Nephron (organoid): ENCODE measurements around the gene RASA3.

Experiments
- H3K27ac Mint-ChIP-seq, 3 experiments: 2 replicates each; pipeline ENCODE4 v1.8.0; 2020; ENCODE audit warnings: mixed read lengths in 3 of 3, mild to moderate bottlenecking in 2 of 3, moderate library complexity in 1 of 3
- H3K27me3 Mint-ChIP-seq: 2 replicates; pipeline ENCODE4 v1.8.0; 2021; ENCODE audit warnings: low read depth, mild to moderate bottlenecking, moderate library complexity, mixed read lengths
- H3K36me3 Mint-ChIP-seq: 2 replicates; pipeline ENCODE4 v1.8.0; 2020; ENCODE audit warnings: low read depth, mixed read lengths
- H3K4me1 Mint-ChIP-seq: 2 replicates; pipeline ENCODE4 v1.8.0; 2020; ENCODE audit warnings: mixed read lengths
- H3K4me3 Mint-ChIP-seq, 3 experiments: 2 replicates each; pipeline ENCODE4 v1.8.0; 2020; ENCODE audit warnings: mild to moderate bottlenecking in 3 of 3, mixed read lengths in 3 of 3, moderate library complexity in 2 of 3
- H3K9me3 Mint-ChIP-seq: 2 replicates; pipeline ENCODE4 v1.8.0; 2020; ENCODE audit warnings: mixed read lengths
- CTCF ChIP-seq, 3 experiments: fragments of 200-600 bp; sonication (generic); IDR thresholded peaks; one replicate each; pipeline ENCODE4 v1.5.0; 2021; ENCODE audit warnings: antibody characterized with exemption in 3 of 3; ENCODE audit not compliant: unreplicated experiment in 3 of 3

The RASA3 gene

GRCh38 chr13:114065141-114065925, 67.1 kb downstream of the RASA3 start:
- Mint-ChIP-seq H3K36me3 (no peaks in the 10 kb centered on the region), H3K27me3 (peaks cover 7% of the 10 kb centered on the region), H3K4me1 (peaks cover 44% of the 10 kb centered on the region), H3K9me3 (no peaks in the 10 kb centered on the region), H3K4me3 (peak overlapping the region; percentile 59 to 70 (median 67)), H3K27ac (peak overlapping the region; percentile 94 to 98 (median 95))
- no peak for TF ChIP-seq CTCF (IDR thresholded peaks at IDR 0.05; ENCODE audit: unreplicated experiment in 3 of 3)

- Mint-ChIP-seq H3K4me1 (peaks cover 44% of the 10 kb centered on the region), H3K27ac (peak overlapping the region; percentile 94 to 98 (median 95))
These were observed 67.8 kb downstream of the RASA3 start for GRCh38 chr13:114064450-114065140.

GRCh38 chr13:114063545-114064449, 68.6 kb downstream of the RASA3 start:
- peak overlapping the region; percentile 94 to 98 (median 95) for H3K27ac Mint-ChIP-seq
- H3K36me3 Mint-ChIP-seq = peaks cover 3% of the 10 kb centered on the region
- H3K4me1 Mint-ChIP-seq = peaks cover 41% of the 10 kb centered on the region
- TF ChIP-seq CTCF (IDR thresholded peaks at IDR 0.05; ENCODE audit: unreplicated experiment in 3 of 3) = no peak
- H3K4me3 Mint-ChIP-seq = peak overlapping the region; percentile 59 to 70 (median 67)
- H3K9me3 Mint-ChIP-seq = no peaks in the 10 kb centered on the region
- H3K27me3 Mint-ChIP-seq = peaks cover 11% of the 10 kb centered on the region

More at GRCh38 chr13:114064450-114065140, 67.8 kb downstream of the RASA3 start:
- H3K27me3 Mint-ChIP-seq = peaks cover 11% of the 10 kb centered on the region
- no peaks in the 10 kb centered on the region for H3K9me3 Mint-ChIP-seq
- peaks cover 3% of the 10 kb centered on the region for H3K36me3 Mint-ChIP-seq
- TF ChIP-seq CTCF (IDR thresholded peaks at IDR 0.05; ENCODE audit: unreplicated experiment in 3 of 3) = no peak
- peak overlapping the region; percentile 59 to 70 (median 67) for H3K4me3 Mint-ChIP-seq

GRCh38 chr13:114062754-114063153, 69.7 kb downstream of the RASA3 start:
- Mint-ChIP-seq H3K36me3 (peaks cover 3% of the 10 kb centered on the region), H3K27me3 (peaks cover 4% of the 10 kb centered on the region), H3K4me3 (no peak overlapping the region), H3K27ac (no peak overlapping the region), H3K9me3 (no peaks in the 10 kb centered on the region), H3K4me1 (peaks cover 30% of the 10 kb centered on the region)
- no peak for TF ChIP-seq CTCF (IDR thresholded peaks at IDR 0.05; ENCODE audit: unreplicated experiment in 3 of 3)

- Mint-ChIP-seq H3K9me3 (no peaks in the 10 kb centered on the region), H3K36me3 (peaks cover 3% of the 10 kb centered on the region)
These were observed 70.1 kb downstream of the RASA3 start for GRCh38 chr13:114062341-114062740.

More at GRCh38 chr13:114062341-114062740, 70.1 kb downstream of the RASA3 start:
- no peak for TF ChIP-seq CTCF (IDR thresholded peaks at IDR 0.05; ENCODE audit: unreplicated experiment in 3 of 3)
- H3K4me3 Mint-ChIP-seq = no peak overlapping the region
- peaks cover 4% of the 10 kb centered on the region for H3K27me3 Mint-ChIP-seq
- H3K4me1 Mint-ChIP-seq = peaks cover 26% of the 10 kb centered on the region
- no peak overlapping the region for H3K27ac Mint-ChIP-seq
